Thyroid gland (tissue), 4 donors: ENCODE results near the gene APOA4. TPM values are rescaled to one million over a fixed set of nuclear protein-coding genes. Genes with fewer than 3 reads are reported as not detected.

Source experiments
- DNase-seq, 2 donors: peaks; one replicate each; pipeline ENCODE4 v3.0.0-alpha.2; 2019
- H3K27ac ChIP-seq, 3 donors: fragments of 200-600 bp; sonication (generic); 1 replicate in 2 of 3; 2 replicates in 1 of 3; pipeline ENCODE4 v1.5.1; 2016 to 2019; ENCODE audit warnings: mild to moderate bottlenecking in 1 of 3, moderate library complexity in 1 of 3
- H3K27me3 ChIP-seq: fragments of 200-600 bp; sonication (generic); one replicate; pipeline ENCODE4 v1.5.1; 2019
- H3K36me3 ChIP-seq, 2 donors: fragments of 200-600 bp; sonication (generic); one replicate each; pipeline ENCODE4 v1.5.1; 2016 to 2019
- H3K4me1 ChIP-seq, 2 donors: fragments of 200-600 bp; sonication (generic); one replicate each; pipeline ENCODE4 v1.5.1; 2017 to 2019
- H3K4me3 ChIP-seq, 3 donors: fragments of 200-600 bp; sonication (generic); replicated peaks in 1 of 3; 1 replicate in 2 of 3; 2 replicates in 1 of 3; pipeline ENCODE4 v1.5.1; 2016; ENCODE audit warnings: mild to moderate bottlenecking in 1 of 3
- H3K9me3 ChIP-seq: fragments of 200-600 bp; sonication (generic); one replicate; pipeline ENCODE4 v1.5.1; 2017
- CTCF ChIP-seq, 6 experiments: fragments of 200-600 bp in 3 of 6; fragments of 450-650 bp in 3 of 6; sonication (generic) in 3 of 6; IDR thresholded peaks; one replicate each; pipeline ENCODE4 v1.5.1; 2016 to 2019; ENCODE audit warnings: antibody characterized with exemption in 6 of 6, mild to moderate bottlenecking in 2 of 6, inconsistent platforms in 1 of 6, moderate library complexity in 1 of 6
- POLR2A ChIP-seq, 2 donors: fragments of 450-650 bp; IDR thresholded peaks; one replicate each; pipeline ENCODE4 v1.6.1; 2017; ENCODE audit warnings: antibody characterized with exemption in 2 of 2, mild to moderate bottlenecking in 2 of 2, moderate library complexity in 1 of 2
- WGBS, 2 donors: methylation state at CpG; one replicate each; pipeline ENCODE4 v1.1.5; 2017; 5-methylcytosine and 5-hydroxymethylcytosine counted together
- intact Hi-C: fragments of 100-400 bp; cut with DNase I; formaldehyde crosslinking; loops from one replicate; pipeline ENCODE4 v1.15.1; 2023
- total RNA-seq, 4 donors: library from RNA; depleted of rRNA; stranded (reverse); fragments of >200 nt; gene quantifications; one replicate each; pipeline ENCODE4 v1.2.3, GENCODE V29; 2016

Gene APOA4
- total RNA-seq, 4 donors from 2014 or later = not detected

- intact Hi-C loops = no loop called here
- H3K27me3 ChIP-seq = no peaks in the 10 kb centered on the region
- TF ChIP-seq CTCF (IDR thresholded peaks at IDR 0.05) = no peak
- TF ChIP-seq POLR2A (IDR thresholded peaks at IDR 0.05) = no peak
- no peak for DNase-seq
- WGBS, 2 donors = 93 to 95% methylated on average over 42 to 51 of the region's 51 CpGs
- no peaks in the 10 kb centered on the region for H3K36me3 ChIP-seq
- H3K4me1 ChIP-seq = peaks cover 0 to 10% of the 10 kb centered on the region in 2 donors
- H3K4me3 ChIP-seq = no peak overlapping the region
- no peak overlapping the region for H3K27ac ChIP-seq
- no peaks in the 10 kb centered on the region for H3K9me3 ChIP-seq
Observed at GRCh38 chr11:116821050-116821918, 1.8 kb downstream of the APOA4 start.

DNA sequence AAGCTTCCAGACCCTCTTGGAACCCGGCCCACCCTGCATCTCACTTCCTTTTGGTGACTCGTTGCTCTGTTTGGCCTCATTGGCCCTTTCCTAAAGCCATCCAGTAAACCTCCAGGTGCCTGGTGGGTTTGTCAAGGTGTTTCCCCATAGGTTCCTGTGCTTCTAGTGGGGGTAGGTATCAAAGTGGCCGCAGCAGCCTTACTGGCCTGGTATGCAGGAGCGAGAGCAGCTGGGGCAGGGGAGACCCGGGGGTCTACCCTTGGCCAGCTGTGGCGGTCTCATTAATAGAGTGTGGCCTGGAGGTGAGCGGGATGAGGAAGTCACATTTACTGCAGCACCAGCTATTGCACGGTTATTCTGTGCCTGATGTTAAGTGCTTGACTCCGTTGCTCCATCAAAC is 4.1 kb downstream of the APOA4 start:
- Histone ChIP-seq H3K36me3 (no peaks in the 10 kb centered on the region), H3K4me3 (no peak overlapping the region), H3K27ac (no peak overlapping the region), H3K9me3 (no peaks in the 10 kb centered on the region), H3K27me3 (no peaks in the 10 kb centered on the region), H3K4me1 (peaks cover 0 to 10% of the 10 kb centered on the region in 2 donors)
- DNase-seq = no peak
- intact Hi-C loops = no loop called here
- 91 to 95% methylated on average over 7 to 9 of the region's 9 CpGs for WGBS, 2 donors
- TF ChIP-seq POLR2A (IDR thresholded peaks at IDR 0.05) = no peak

- DNase-seq = no peak
- TF ChIP-seq CTCF (IDR thresholded peaks at IDR 0.05) = no peak
- TF ChIP-seq POLR2A (IDR thresholded peaks at IDR 0.05) = no peak
- Histone ChIP-seq H3K4me3 (no peak overlapping the region), H3K4me1 (no peaks in the 10 kb centered on the region), H3K27me3 (no peaks in the 10 kb centered on the region), H3K9me3 (no peaks in the 10 kb centered on the region), H3K36me3 (no peaks in the 10 kb centered on the region), H3K27ac (no peak overlapping the region)
- WGBS, 2 donors = 89 to 92% methylated on average over 6 of the region's 6 CpGs
- intact Hi-C loops = no loop called here
Observed at GRCh38 chr11:116814502-116814901, 8.6 kb downstream of the APOA4 start.

GRCh38 chr11:116813781-116814471 is 9.2 kb downstream of the APOA4 start:
- TF ChIP-seq POLR2A (IDR thresholded peaks at IDR 0.05) (no peak), CTCF (IDR thresholded peaks at IDR 0.05) (no peak)
- Histone ChIP-seq H3K36me3 (no peaks in the 10 kb centered on the region), H3K9me3 (no peaks in the 10 kb centered on the region), H3K4me3 (no peak overlapping the region), H3K4me1 (no peaks in the 10 kb centered on the region), H3K27ac (no peak overlapping the region), H3K27me3 (no peaks in the 10 kb centered on the region)
- 65 to 72% methylated on average over 2 to 5 of the region's 5 CpGs for WGBS, 2 donors
- DNase-seq = no peak
- intact Hi-C loops = no loop called here

- 93 to 100% methylated on average over 1 of the region's 1 CpG for WGBS, 2 donors
- Histone ChIP-seq H3K4me3 (no peak overlapping the region), H3K27ac (no peak overlapping the region), H3K36me3 (no peaks in the 10 kb centered on the region), H3K4me1 (no peaks in the 10 kb centered on the region), H3K27me3 (no peaks in the 10 kb centered on the region), H3K9me3 (no peaks in the 10 kb centered on the region)
- no peak for DNase-seq
- intact Hi-C loops = no loop called here
- TF ChIP-seq POLR2A (IDR thresholded peaks at IDR 0.05) (no peak), CTCF (IDR thresholded peaks at IDR 0.05) (no peak)
Observed at GRCh38 chr11:116813170-116813569, 9.9 kb downstream of the APOA4 start.
